ENCODE measurements around the gene CADM2.

Gene CADM2

GRCh38 chr3:85567071-85567676 is 608.4 kb downstream of the CADM2 start:
- peak; percentile 63 to 79 for DNase-seq
- no peak for TF ChIP-seq GATA1 (IDR thresholded peaks at IDR 0.05; ENCODE audit: low read depth, low read length)
- TF ChIP-seq POLR2A (IDR thresholded peaks at IDR 0.05; ENCODE audit: low read length): no peak

GRCh38 chr3:85570819-85571218 is 612.0 kb downstream of the CADM2 start:
- no peak for DNase-seq
- TF ChIP-seq GATA1 (IDR thresholded peaks at IDR 0.05; ENCODE audit: low read depth, low read length) (no peak), POLR2A (IDR thresholded peaks at IDR 0.05; ENCODE audit: low read length) (no peak)

GRCh38 chr3:85571835-85572234 is 613.0 kb downstream of the CADM2 start:
- TF ChIP-seq GATA1 (IDR thresholded peaks at IDR 0.05; ENCODE audit: low read depth, low read length) (no peak), POLR2A (IDR thresholded peaks at IDR 0.05; ENCODE audit: low read length) (no peak)
- no peak for DNase-seq

- TF ChIP-seq GATA1 (IDR thresholded peaks at IDR 0.05; ENCODE audit: low read depth, low read length): no peak
- TF ChIP-seq POLR2A (IDR thresholded peaks at IDR 0.05; ENCODE audit: low read length): no peak
These were observed 613.6 kb downstream of the CADM2 start for GRCh38 chr3:85572426-85572825.

GRCh38 chr3:85572978-85573377 is 614.2 kb downstream of the CADM2 start:
- DNase-seq: no peak

More at GRCh38 chr3:85572426-85572825, 613.6 kb downstream of the CADM2 start:
- no peak for DNase-seq

GRCh38 chr3:85574006-85574705 is 615.4 kb downstream of the CADM2 start:
- TF ChIP-seq POLR2A (IDR thresholded peaks at IDR 0.05; ENCODE audit: low read length) (no peak), GATA1 (IDR thresholded peaks at IDR 0.05; ENCODE audit: low read depth, low read length) (no peak)
- no peak for DNase-seq

More at GRCh38 chr3:85572978-85573377, 614.2 kb downstream of the CADM2 start:
- TF ChIP-seq GATA1 (IDR thresholded peaks at IDR 0.05; ENCODE audit: low read depth, low read length) (no peak), POLR2A (IDR thresholded peaks at IDR 0.05; ENCODE audit: low read length) (no peak)

GRCh38 chr3:85576091-85576690 is 617.4 kb downstream of the CADM2 start:
- DNase-seq: peak; percentile 52 to 73

GRCh38 chr3:85576697-85577200 is 618.0 kb downstream of the CADM2 start:
- no peak for DNase-seq
- no peak for TF ChIP-seq GATA1 (IDR thresholded peaks at IDR 0.05; ENCODE audit: low read depth, low read length)
- TF ChIP-seq POLR2A (IDR thresholded peaks at IDR 0.05; ENCODE audit: low read length): no peak

More at GRCh38 chr3:85576091-85576690, 617.4 kb downstream of the CADM2 start:
- TF ChIP-seq POLR2A (IDR thresholded peaks at IDR 0.05; ENCODE audit: low read length) (no peak), GATA1 (IDR thresholded peaks at IDR 0.05; ENCODE audit: low read depth, low read length) (no peak)

- DNase-seq: no peak
- TF ChIP-seq POLR2A (IDR thresholded peaks at IDR 0.05; ENCODE audit: low read length): no peak
- no peak for TF ChIP-seq GATA1 (IDR thresholded peaks at IDR 0.05; ENCODE audit: low read depth, low read length)
These were observed 626.1 kb downstream of the CADM2 start for GRCh38 chr3:85584779-85585356.

GRCh38 chr3:85586018-85586417 is 627.2 kb downstream of the CADM2 start:
- TF ChIP-seq GATA1 (IDR thresholded peaks at IDR 0.05; ENCODE audit: low read depth, low read length) (no peak), POLR2A (IDR thresholded peaks at IDR 0.05; ENCODE audit: low read length) (no peak)

GRCh38 chr3:85589145-85589544 is 630.4 kb downstream of the CADM2 start:
- no peak for DNase-seq
- no peak for TF ChIP-seq POLR2A (IDR thresholded peaks at IDR 0.05; ENCODE audit: low read length)
- TF ChIP-seq GATA1 (IDR thresholded peaks at IDR 0.05; ENCODE audit: low read depth, low read length): no peak

More at GRCh38 chr3:85586018-85586417, 627.2 kb downstream of the CADM2 start:
- DNase-seq: no peak

GRCh38 chr3:85591451-85591850 is 632.7 kb downstream of the CADM2 start:
- no peak for DNase-seq
- TF ChIP-seq GATA1 (IDR thresholded peaks at IDR 0.05; ENCODE audit: low read depth, low read length): no peak
- TF ChIP-seq POLR2A (IDR thresholded peaks at IDR 0.05; ENCODE audit: low read length): no peak

GRCh38 chr3:85592256-85592655 is 633.5 kb downstream of the CADM2 start:
- no peak for DNase-seq
- TF ChIP-seq GATA1 (IDR thresholded peaks at IDR 0.05; ENCODE audit: low read depth, low read length): no peak
- TF ChIP-seq POLR2A (IDR thresholded peaks at IDR 0.05; ENCODE audit: low read length): no peak

- TF ChIP-seq GATA1 (IDR thresholded peaks at IDR 0.05; ENCODE audit: low read depth, low read length) (no peak), POLR2A (IDR thresholded peaks at IDR 0.05; ENCODE audit: low read length) (no peak)
- DNase-seq: no peak
These were observed 635.9 kb downstream of the CADM2 start for GRCh38 chr3:85594676-85595075.

All from erythroblast (primary cell).